DOHH2 (cell line): ENCODE data around the gene KRTAP5-6.

Experiments used
- CTCF ChIP-seq: fragments of 200-600 bp; sonication (generic); IDR thresholded peaks from one replicate; pipeline ENCODE4 v1.5.1; 2014; ENCODE audit warnings: antibody characterized with exemption, mild to moderate bottlenecking, low read depth, low read length; ENCODE audit not compliant: poor library complexity, severe bottlenecking
- EZH2phosphoT487 ChIP-seq: fragments of 200-600 bp; sonication (generic); IDR thresholded peaks from 2 replicates; pipeline ENCODE4 v1.6.1; 2017; ENCODE audit warnings: borderline replicate concordance, mild to moderate bottlenecking, antibody characterized with exemption, low read length, moderate library complexity, mixed read lengths

GRCh38 chr11:1733716-1734640 lies 37.0 kb downstream of the KRTAP5-6 start:
- TF ChIP-seq CTCF (no peak), EZH2phosphoT487 (no peak)
